HCEC 1CT (cell line): ENCODE measurements around the gene C9orf85.
"Not testable (repeated sequence)": the region's sequence is repeated elsewhere in the genome, so short reads cannot be mapped to it uniquely, and the experiment has no call there.

Experiments
- DNase-seq: peaks from one replicate; pipeline ENCODE4 v3.0.0-alpha.2; 2017

Gene C9orf85

DNA sequence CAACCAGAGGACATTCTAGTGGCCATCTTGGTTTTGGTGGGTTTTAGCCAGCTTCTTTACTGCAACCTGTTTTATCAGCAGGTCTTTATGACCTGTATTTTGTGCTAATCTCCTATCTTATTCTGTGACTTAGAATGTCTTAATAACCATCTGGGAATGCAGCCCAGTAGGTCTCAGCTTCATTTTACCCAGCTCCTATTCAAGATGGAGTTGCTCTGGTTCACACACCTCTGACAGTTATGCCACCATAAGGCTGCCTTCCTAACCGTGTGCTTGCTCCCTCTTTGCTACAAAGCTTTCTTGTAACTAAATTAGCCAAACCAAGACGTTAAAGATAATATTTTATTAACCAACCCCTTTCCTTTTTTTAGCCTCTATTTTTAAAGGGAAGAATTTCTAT, 43.2 kb downstream of the C9orf85 start:
- not testable (repeated sequence) for DNase-seq

DNA sequence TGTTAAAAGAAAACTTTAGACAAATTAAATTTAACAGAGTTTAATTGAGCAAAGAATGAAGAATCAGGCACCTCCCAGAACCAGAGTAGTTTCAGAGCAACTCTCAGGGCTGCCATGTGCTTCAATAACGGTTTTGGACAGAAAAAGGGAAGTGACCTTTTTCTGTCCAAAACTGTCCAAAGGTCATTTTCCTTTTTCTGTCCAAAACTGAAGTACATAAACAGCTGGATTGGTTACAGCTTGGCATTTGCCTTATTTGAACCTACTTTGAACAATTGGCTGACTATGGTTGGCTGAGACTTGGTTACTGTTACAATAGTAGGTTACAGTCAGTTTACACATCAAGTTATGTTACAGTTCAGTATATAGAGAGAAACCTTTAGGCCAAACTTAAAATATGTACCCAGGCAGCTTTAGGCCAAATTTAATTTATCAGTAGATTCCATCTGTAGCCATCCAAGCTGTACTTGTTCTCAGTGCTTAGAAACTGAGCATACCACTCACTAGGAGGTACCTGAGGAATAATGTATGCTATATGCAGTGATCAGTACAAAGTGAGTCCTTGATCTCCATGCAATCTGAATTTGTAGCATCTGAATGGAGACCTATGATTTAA, 44.0 kb downstream of the C9orf85 start:
- no peak for DNase-seq

- DNase-seq: no peak
These were observed 50.9 kb downstream of the C9orf85 start for GRCh38 chr9:71962328-71962727.

DNA sequence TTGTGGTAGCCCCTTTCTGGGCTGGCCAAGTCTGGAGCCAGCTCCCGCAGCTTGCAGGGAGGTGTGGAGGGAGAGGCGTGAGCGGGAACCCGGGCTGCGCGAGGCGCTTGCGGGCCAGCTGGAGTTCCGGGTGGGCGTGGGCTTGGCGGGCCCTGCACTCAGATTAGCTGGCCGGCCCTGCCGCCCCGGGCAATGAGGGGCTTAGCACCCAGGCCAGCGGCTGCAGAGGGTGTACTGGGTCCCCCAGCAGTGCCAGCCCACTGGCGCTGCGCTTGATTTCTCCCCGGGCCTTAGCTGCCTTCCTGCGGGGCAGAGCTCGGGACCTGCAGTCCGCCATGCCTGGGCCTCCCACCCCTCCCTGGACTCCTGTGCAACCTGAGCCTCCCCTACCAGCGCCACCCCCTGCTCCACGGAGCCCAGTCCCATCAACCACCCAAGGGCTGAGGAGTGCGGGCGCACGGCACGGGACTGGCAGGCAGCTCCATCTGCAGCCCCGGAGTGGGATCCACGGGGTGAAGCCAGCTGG, 52.1 kb downstream of the C9orf85 start:
- not testable (repeated sequence) for DNase-seq

DNA sequence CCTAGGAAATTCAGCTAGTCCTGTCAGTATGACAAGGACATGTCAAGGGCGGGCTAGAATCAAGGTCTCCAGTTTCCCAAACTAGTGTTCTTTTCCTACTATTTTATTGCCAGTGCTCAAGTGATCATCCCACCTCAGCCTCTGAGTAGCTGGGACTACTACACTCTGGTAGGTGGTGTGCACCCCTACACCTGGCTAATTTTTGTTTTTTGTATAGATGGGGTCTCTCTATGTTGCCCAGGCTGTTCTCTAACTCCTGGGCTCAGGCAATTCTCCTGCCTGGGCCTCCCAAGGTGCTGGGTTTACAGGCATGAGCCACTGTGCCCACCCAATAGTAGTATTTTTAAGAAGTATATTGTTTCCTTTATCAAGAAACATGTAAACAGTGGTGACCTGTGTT, 54.0 kb downstream of the C9orf85 start:
- no peak for DNase-seq

DNA sequence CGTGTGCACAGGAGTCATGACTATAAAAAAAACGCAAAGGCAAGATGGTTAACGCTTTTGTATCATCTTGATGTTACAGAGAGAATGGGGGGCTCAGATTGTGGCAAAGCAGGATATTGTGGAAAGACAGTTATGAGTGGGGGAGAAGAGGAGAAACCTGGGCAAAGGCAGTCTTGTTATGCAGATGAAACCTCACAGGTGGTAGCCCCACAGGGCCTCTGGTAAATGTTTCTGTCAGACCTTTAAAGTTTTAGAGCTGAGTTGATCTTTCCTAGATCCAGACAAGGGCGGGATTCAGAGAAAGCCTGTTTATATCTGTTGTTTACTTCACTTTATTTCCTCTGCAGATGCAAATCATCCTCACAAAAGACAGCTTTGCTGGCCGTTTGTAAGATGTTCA, 55.2 kb downstream of the C9orf85 start:
- DNase-seq: no peak

DNA sequence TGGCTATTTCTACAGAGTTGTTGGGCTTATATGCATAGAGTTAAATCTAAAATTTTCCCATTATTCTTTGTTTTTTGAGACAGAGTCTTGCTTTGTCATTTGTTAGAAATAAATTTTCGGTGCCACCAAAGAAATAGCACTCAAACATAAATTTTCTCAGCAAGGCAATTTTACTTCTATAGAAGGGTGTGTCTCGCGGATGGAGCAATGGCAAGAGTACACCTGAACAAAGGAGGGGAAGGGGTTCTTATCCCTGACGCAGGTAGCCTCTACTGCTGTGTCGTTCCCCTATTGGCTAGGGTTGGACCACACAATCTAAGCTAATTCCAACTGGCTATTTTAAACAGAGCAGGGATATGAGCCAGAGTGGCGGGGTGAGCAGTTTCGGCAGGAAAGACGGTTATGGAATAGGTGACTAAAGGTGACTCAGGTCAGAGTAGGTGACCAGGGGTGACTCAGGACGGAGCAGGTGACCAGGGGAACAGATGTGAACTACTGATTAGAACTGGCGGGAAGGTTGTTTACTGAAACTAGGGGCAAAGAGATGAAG, 57.2 kb downstream of the C9orf85 start:
- DNase-seq: no peak

GRCh38 chr9:71975833-71976232, 64.4 kb downstream of the C9orf85 start:
- peak; percentile 18 for DNase-seq

- no peak for DNase-seq
These were observed 65.6 kb downstream of the C9orf85 start for GRCh38 chr9:71977003-71977402.

DNA sequence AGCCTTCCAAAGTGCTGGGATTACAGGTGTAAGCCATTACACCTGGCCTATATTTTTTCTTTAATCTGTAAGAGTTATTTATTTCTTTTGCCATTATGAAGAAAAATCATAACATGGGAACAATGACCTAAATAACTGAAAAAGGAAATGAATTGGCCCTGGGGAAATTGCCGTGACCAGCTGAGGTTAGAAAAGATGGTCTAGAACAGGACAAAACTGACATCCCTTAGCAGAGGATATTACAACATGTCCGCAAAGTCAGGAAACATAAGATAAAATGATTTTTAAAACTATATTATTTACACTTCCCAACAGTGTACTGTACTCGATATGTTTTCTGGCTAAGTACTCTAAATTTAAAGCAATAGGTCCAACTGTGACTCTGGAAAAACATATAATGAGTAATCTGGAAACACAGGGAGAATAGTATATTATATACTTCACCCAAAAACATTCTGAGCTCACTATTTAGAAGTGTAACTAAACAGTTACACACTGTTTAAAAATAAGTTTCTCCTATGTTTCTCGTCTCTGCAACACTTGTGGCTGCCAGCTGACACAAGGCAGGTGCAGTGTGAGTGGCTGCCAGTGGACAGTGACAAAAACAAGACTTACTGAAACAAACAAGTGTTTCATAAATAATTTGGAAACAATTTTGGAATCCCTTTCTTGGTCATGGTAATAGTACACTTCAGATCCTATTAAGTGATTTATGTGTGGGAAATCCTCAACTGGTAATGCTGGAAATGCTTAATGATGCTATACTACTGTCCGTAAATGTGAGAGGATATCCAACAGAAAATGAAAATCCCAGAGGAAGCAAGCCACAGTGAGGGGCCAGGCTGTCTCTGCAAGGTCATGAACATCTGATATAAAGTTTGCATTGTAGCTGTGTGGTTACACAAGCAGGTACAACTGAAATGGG, 69.1 kb downstream of the C9orf85 start:
- DNase-seq: no peak

DNA sequence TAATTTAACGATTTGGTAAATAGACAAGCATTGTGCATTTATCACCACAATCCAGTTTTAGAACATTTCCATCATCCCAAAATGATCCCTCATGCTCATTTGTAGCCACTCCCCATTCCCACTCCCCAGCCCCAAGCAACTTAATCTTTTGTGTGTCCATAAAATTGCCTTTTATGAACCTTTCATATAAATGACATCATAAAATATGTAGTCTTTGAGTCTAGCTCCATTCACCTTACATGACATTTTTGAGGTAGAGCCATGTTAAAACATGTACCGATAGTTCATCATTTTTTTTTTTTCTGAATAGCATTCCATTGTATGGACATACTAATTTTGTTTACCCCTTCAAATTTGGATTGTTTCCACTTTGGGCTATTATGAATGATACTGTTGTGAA, 70.5 kb downstream of the C9orf85 start:
- DNase-seq: no peak

- peak; percentile 64 for DNase-seq
These were observed 73.0 kb downstream of the C9orf85 start for GRCh38 chr9:71984403-71984802.

GRCh38 chr9:71984831-71985281, 73.4 kb downstream of the C9orf85 start:
- no peak for DNase-seq

DNA sequence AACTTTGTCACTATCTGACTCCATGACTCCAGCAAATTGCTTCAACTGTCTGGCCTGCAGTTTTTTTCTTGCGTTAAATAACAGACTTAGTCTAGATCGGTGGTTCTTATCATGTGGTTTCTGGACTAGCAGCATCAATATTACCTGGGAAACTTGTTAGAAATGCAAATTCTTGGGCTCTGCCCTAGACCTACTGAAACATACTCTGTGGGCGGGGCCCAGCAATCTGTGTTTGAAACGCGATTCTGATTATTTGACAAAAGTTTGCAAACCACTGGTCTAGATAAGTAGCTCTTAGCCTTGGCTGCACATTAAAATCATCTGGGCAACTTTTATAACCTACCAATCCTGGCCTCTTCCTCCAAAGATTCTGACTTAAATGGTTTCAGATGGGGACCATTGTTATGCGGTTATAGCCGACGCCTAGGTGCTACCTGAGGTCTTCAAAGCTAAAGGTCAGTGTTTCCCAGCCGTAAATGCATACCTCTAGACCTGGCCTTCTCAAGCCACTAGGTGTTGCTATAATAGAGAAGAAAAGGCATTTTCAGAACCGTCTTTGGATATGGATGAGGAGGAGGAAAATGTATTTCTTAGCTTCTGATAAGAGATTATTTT, 74.0 kb downstream of the C9orf85 start:
- DNase-seq: no peak

DNA sequence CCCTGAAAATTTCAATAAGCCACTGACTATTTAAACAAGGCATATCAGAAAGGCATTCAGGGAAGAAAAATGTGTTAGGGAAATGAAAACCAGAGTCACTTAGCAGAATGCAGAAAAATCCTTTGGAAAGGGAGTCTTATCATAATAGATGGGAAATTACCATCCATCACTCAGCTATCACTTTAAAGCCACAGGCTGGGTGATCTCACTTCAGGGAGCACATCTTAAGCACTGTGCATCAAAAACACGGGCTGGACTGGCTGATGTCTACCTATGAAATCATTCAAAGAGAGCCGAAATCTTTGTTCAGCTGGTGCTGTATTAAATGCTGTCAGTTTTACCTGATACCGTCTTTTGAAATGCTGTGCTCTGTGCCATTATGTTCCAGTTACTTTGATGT, 75.5 kb downstream of the C9orf85 start:
- DNase-seq: no peak

DNA sequence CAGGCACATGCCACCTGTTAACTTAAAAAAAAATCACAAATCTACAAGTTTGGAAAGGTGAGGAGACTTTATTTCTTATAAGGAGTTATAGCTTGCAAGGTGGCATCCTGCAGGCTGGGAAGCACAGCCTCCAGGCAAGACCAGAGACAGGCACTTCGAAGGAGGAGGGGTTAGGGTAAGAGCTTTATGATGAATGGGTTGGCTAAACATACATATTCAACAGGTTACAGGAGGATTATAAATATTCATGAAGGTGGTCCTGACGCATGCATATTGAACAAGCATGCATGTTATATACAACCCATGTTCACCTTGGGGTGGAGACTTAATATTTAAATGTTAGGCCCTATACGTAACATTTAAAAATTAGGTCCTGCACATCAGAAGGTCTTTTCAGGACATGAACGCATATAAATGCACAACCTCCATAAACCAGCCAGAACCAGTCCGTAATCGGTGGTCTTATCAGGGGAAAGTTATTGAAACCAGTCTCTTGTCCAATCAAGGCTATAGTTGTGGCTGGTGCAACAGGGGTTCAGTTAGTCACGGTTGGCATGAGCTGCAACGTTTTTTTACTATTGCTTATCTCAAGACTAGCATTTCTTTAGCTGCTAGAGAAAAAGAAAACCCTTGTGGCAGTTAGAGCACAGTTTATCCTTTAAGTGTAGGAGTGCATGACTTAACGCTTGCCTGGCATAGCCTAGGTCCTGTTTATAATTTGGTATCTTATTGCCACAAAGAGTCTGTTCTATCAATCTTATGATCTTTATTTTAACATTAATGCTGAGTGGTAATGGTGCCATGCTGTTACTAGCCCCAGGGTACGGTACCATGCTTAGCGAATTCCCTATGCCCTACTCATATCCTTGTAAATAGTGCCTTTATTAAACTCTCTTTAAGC, 76.3 kb downstream of the C9orf85 start:
- DNase-seq: no peak

DNA sequence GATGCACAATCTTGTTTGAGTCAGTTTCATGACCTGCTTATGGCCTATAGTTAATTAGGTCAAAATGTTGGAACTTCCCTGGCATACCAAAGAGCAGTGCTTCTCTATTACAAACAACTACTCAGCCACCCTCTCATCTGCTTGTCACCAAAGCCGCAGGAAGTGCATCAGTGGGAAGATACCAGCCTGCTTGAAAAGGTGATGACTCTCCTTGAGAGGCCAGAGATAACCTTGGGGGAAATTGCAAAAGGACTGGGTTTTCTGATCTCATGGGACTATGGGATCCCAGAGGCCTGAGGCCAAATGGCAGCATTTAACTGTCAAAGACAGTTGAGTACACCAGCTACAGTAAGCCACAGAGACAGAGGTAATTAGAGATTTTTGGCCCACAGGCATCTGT, 79.0 kb downstream of the C9orf85 start:
- DNase-seq: no peak

DNA sequence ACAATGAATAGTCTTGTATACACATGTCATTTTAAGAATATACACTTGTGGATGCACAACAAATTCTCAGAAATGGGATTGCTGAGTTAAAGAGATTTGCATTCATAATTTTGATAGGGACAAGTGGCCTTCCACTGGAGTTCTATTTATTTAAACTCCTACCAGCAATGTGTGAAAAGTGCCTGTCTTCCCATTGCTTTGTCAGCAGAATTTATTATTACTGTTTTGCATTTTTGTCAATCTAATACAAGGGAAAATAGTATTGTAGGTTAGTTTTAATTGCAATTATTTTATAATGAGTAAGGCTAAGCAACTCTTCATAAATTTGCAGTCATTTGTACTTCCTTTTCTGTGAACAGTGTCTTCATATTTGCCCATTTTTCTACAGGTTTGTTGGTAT, 94.0 kb downstream of the C9orf85 start:
- DNase-seq: no peak

DNA sequence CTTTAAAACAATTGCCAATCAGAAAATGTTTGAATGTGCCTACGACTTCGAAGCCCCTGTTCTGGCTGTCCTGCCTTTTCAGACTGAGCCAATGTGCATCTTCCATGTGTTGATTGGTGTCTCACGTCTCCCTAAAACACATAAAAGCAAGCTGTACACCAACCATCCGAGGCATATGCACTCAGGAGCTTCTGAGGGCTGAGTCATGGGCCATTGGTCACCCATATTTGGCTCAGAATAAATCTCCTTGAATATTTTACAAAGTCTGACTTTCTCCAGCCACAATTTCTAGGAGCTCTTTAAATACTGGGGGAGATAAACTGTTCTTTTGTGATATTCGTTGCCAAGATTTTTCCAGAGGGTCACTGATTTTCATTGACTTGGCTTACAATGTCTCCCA, 95.1 kb downstream of the C9orf85 start:
- peak; percentile 31 for DNase-seq

GRCh38 chr9:72007726-72008125, 96.3 kb downstream of the C9orf85 start:
- not testable (repeated sequence) for DNase-seq

GRCh38 chr9:72012646-72013045, 101.2 kb downstream of the C9orf85 start:
- DNase-seq: no peak

GRCh38 chr9:72013292-72013760, 101.9 kb downstream of the C9orf85 start:
- no peak for DNase-seq
